Glomerular endothelial cell (primary cell): ENCODE results near the gene GPSM1. TPM values are rescaled to one million over a fixed set of nuclear protein-coding genes. Genes with fewer than 3 reads are reported as not detected.

Experiments
- DNase-seq: peaks from one replicate; pipeline ENCODE4 v3.0.0-alpha.2; 2011; ENCODE audit warnings: low read depth, low spot score; ENCODE audit errors: extremely low read depth
- total RNA-seq: library from RNA; depleted of rRNA; stranded (reverse); fragments of >200 nt; gene quantifications from 2 replicates; pipeline ENCODE4 v1.2.3, GENCODE V29; 2015

The GPSM1 gene
- total RNA-seq, 1 donor from 2014 or later: 45.0 TPM

GRCh38 chr9:136329636-136330405 lies 2.5 kb downstream of the GPSM1 start:
- DNase-seq: no peak

GRCh38 chr9:136330406-136330990 lies 3.2 kb downstream of the GPSM1 start:
- DNase-seq: no peak

GRCh38 chr9:136331030-136331429 lies 3.7 kb downstream of the GPSM1 start:
- no peak for DNase-seq

GRCh38 chr9:136331556-136332481 lies 4.5 kb downstream of the GPSM1 start:
- DNase-seq: no peak

GRCh38 chr9:136332482-136332983 lies 5.2 kb downstream of the GPSM1 start:
- DNase-seq: no peak

GRCh38 chr9:136333045-136333444 lies 5.7 kb downstream of the GPSM1 start:
- no peak for DNase-seq

- DNase-seq: no peak
Measured at GRCh38 chr9:136333486-136333885, 6.1 kb downstream of the GPSM1 start.

- DNase-seq: no peak
Measured at GRCh38 chr9:136334541-136334940, 7.2 kb downstream of the GPSM1 start.

GRCh38 chr9:136335296-136336155 lies 8.2 kb downstream of the GPSM1 start:
- no peak for DNase-seq

- DNase-seq: no peak
Measured at GRCh38 chr9:136336156-136336870, 9.0 kb downstream of the GPSM1 start.

GRCh38 chr9:136336881-136337280 lies 9.5 kb downstream of the GPSM1 start:
- DNase-seq: no peak

GRCh38 chr9:136337416-136338395 lies 10.4 kb downstream of the GPSM1 start:
- no peak for DNase-seq

GRCh38 chr9:136338511-136338910 lies 11.2 kb downstream of the GPSM1 start:
- no peak for DNase-seq

GRCh38 chr9:136339173-136339957 lies 12.0 kb downstream of the GPSM1 start:
- DNase-seq: no peak

GRCh38 chr9:136339958-136340310 lies 12.6 kb downstream of the GPSM1 start:
- DNase-seq: no peak

GRCh38 chr9:136340356-136341041 lies 13.2 kb downstream of the GPSM1 start:
- DNase-seq: no peak

GRCh38 chr9:136341042-136341655 lies 13.8 kb downstream of the GPSM1 start:
- DNase-seq: no peak
